ENCODE data around the gene FGF19. TPM values are rescaled to one million over a fixed set of nuclear protein-coding genes. Genes with fewer than 3 reads are reported as not detected.

Gene FGF19
- total RNA-seq, 3 donors from 2014 or later (not counting 1 experiment from before 2014, with no cell fraction given) = not detected

GRCh38 chr11:69674267-69674885 lies 29.4 kb downstream of the FGF19 start:
- ATAC-seq (no peak), DNase-seq (no peak)
- peaks cover 31 to 44% of the 10 kb centered on the region in 2 donors for H3K4me1 Mint-ChIP-seq
- Histone ChIP-seq H3K4me1 (ENCODE audit: control insufficient read depth, insufficient read depth, low read length) (peaks cover 21% of the 10 kb centered on the region), H3K9me3 (ENCODE audit: control insufficient read depth, insufficient read depth, low read length) (no peaks in the 10 kb centered on the region), H3K27me3 (ENCODE audit: control insufficient read depth, insufficient read depth, low read length) (no peaks in the 10 kb centered on the region), H3K4me3 (ENCODE audit: low read length) (peak overlapping the region; percentile 88), H3K27ac (ENCODE audit: low read length) (peak overlapping the region; percentile 86), H3K36me3 (ENCODE audit: control insufficient read depth, insufficient read depth, low read length) (peaks cover 2% of the 10 kb centered on the region)
- peak overlapping the region; percentile 88 to 96 for H3K27ac Mint-ChIP-seq
- no peaks in the 10 kb centered on the region for H3K9me3 Mint-ChIP-seq
- no peaks in the 10 kb centered on the region for H3K36me3 Mint-ChIP-seq
- TF ChIP-seq, protein P1, sequence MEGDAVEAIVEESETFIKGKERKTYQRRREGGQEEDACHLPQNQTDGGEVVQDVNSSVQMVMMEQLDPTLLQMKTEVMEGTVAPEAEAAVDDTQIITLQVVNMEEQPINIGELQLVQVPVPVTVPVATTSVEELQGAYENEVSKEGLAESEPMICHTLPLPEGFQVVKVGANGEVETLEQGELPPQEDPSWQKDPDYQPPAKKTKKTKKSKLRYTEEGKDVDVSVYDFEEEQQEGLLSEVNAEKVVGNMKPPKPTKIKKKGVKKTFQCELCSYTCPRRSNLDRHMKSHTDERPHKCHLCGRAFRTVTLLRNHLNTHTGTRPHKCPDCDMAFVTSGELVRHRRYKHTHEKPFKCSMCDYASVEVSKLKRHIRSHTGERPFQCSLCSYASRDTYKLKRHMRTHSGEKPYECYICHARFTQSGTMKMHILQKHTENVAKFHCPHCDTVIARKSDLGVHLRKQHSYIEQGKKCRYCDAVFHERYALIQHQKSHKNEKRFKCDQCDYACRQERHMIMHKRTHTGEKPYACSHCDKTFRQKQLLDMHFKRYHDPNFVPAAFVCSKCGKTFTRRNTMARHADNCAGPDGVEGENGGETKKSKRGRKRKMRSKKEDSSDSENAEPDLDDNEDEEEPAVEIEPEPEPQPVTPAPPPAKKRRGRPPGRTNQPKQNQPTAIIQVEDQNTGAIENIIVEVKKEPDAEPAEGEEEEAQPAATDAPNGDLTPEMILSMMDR (IDR thresholded peaks at IDR 0.05) = no peak
- intact Hi-C loops (cut with micrococcal nuclease) = loop anchor here (2.0 kb wide), 1 partner anchor 32 kb away; no protein-coding TSS in a partner anchor
- 25% methylated on average over 18 of the region's 18 CpGs for WGBS (ENCODE audit: insufficient coverage)
- H3K27me3 Mint-ChIP-seq (ENCODE audit: low read depth in 2 of 2) = peaks cover 0 to 8% of the 10 kb centered on the region in 2 donors
- H3K4me3 Mint-ChIP-seq = peak overlapping the region; percentile 97

DNA sequence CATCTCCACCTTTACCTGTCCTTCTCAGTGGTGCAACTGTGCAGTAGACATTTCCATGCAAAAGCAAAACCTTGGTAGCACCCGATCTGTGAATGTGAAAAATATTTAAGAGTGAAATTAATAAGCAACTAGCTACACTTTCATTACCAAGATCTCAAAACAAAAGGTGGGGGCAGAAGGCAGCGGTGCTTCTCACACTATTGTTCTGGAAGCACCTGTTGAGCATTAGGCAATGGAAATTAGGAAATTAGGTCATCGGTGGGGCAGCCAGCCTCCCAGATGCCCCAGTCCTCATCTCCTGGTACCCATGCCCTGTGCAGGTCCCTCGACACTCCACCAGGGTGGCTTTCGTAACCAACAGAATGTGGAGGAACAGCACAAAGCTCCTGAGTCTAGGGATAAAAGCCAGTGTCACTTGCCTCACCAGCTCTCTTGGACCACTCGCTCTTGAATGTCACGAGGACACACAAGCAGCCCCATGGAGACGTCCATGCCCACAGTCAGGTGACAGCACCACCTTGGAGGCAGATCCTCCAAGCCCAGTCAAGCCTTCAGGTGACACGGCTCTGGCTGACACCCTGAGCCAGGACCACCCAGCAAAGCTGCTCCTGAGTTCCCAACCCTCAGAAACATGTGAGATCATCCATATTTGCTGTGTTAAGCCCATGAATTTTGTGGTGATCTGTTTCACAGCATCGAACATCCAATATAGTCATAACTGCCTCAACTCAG lies 31.9 kb downstream of the FGF19 start:
- Histone ChIP-seq H3K4me3 (ENCODE audit: low read length) (no peak overlapping the region), H3K9me3 (ENCODE audit: control insufficient read depth, insufficient read depth, low read length) (no peaks in the 10 kb centered on the region), H3K27ac (ENCODE audit: low read length) (no peak overlapping the region), H3K27me3 (ENCODE audit: control insufficient read depth, insufficient read depth, low read length) (no peaks in the 10 kb centered on the region), H3K4me1 (ENCODE audit: control insufficient read depth, insufficient read depth, low read length) (peaks cover 21% of the 10 kb centered on the region), H3K36me3 (ENCODE audit: control insufficient read depth, insufficient read depth, low read length) (peaks cover 11% of the 10 kb centered on the region)
- 95% methylated on average over 9 of the region's 10 CpGs for WGBS (ENCODE audit: insufficient coverage)
- intact Hi-C loops (cut with micrococcal nuclease) = no loop called here
- TF ChIP-seq, protein P1 (IDR thresholded peaks at IDR 0.05) = no peak
- no peak overlapping the region for H3K4me3 Mint-ChIP-seq
- peaks cover 31 to 44% of the 10 kb centered on the region in 2 donors for H3K4me1 Mint-ChIP-seq
- H3K27ac Mint-ChIP-seq = peak overlapping the region in 1 of 2 donors; percentile 88
- no peaks in the 10 kb centered on the region for H3K9me3 Mint-ChIP-seq
- H3K27me3 Mint-ChIP-seq (ENCODE audit: low read depth in 2 of 2) = no peaks in the 10 kb centered on the region
- DNase-seq (no peak), ATAC-seq (no peak)
- H3K36me3 Mint-ChIP-seq = no peaks in the 10 kb centered on the region

GRCh38 chr11:69670158-69670845 lies 33.5 kb downstream of the FGF19 start:
- H3K4me3 ChIP-seq (ENCODE audit: low read length) = no peak overlapping the region
- peak overlapping the region; percentile 25 for H3K4me3 Mint-ChIP-seq
- peak; percentile 34 to 78 for DNase-seq
- peaks cover 14% of the 10 kb centered on the region for H3K4me1 ChIP-seq (ENCODE audit: control insufficient read depth, insufficient read depth, low read length)
- 59% methylated on average over 18 of the region's 18 CpGs for WGBS (ENCODE audit: insufficient coverage)
- H3K27ac Mint-ChIP-seq = no peak overlapping the region
- peak in 2 of 3 donors; percentile 17 to 23 for ATAC-seq
- H3K27me3 ChIP-seq (ENCODE audit: control insufficient read depth, insufficient read depth, low read length) = no peaks in the 10 kb centered on the region
- TF ChIP-seq, protein P1 (IDR thresholded peaks at IDR 0.05) = peak; percentile 85
- peaks cover 13% of the 10 kb centered on the region for H3K36me3 ChIP-seq (ENCODE audit: control insufficient read depth, insufficient read depth, low read length)
- H3K4me1 Mint-ChIP-seq = peaks cover 29 to 41% of the 10 kb centered on the region in 2 donors
- H3K9me3 Mint-ChIP-seq = no peaks in the 10 kb centered on the region
- H3K9me3 ChIP-seq (ENCODE audit: control insufficient read depth, insufficient read depth, low read length) = no peaks in the 10 kb centered on the region
- H3K36me3 Mint-ChIP-seq = no peaks in the 10 kb centered on the region
- no peak overlapping the region for H3K27ac ChIP-seq (ENCODE audit: low read length)
- H3K27me3 Mint-ChIP-seq (ENCODE audit: low read depth in 2 of 2) = no peaks in the 10 kb centered on the region
- intact Hi-C loops (cut with micrococcal nuclease) = loop anchor here (1.0 kb wide), 1 partner anchor 569 kb away; no protein-coding TSS in a partner anchor
